HG03342 (cell line): Measurements from ENCODE around the gene GDNF.

Experiments used
- ATAC-seq: cut with Tn5 transposase; IDR thresholded peaks from one replicate; pipeline ENCODE4 v1.9.1; 2021; ENCODE audit warnings: mild to moderate bottlenecking, moderate library complexity; ENCODE audit not compliant: unreplicated experiment

GDNF gene

GRCh38 chr5:37847978-37848425, 8.2 kb upstream of the GDNF start:
- no peak for ATAC-seq

DNA sequence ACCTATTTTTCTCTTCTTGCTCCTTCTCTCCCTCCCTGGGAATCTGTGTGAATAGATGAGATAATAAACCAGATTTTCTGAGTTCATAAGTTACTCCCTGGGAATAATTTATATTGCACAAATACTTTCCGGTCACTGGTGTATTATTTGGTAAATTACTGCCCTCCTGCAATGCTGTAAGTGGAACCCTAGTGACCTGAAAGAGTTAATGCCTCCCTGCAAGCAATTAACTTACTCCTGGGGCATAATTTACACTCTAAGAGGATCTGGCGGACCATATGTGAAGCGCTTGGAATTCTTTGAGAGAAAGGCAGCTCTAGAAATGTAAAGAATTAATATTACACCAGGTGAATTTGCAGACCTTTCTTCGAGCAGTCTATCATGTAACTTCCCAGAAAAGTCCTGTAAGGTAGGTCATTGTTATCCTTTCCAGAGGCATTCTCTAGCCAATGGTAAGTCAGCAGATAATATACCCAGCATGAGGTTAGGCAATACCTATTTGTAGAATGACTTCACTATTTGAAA, 7.0 kb upstream of the GDNF start:
- no peak for ATAC-seq

DNA sequence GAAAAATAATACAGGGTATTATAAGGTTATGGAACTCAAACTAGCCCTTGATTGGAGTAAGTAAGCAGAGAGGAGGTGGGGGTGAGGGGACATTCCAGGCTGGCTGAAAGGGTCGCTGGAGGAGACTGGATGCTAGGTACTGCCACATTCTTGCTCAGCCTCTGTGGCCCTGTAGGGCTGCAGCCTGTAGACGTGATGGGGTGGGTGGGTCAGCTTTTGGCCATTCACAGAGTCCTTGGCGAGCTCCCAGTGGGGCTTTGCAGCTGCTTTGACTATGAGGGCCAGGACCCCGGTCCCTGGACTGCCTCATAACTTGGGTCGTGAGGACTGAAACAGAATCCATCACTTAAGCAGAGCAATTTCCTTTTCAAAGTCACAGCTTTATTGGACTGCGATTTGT, 4.2 kb upstream of the GDNF start:
- no peak for ATAC-seq

DNA sequence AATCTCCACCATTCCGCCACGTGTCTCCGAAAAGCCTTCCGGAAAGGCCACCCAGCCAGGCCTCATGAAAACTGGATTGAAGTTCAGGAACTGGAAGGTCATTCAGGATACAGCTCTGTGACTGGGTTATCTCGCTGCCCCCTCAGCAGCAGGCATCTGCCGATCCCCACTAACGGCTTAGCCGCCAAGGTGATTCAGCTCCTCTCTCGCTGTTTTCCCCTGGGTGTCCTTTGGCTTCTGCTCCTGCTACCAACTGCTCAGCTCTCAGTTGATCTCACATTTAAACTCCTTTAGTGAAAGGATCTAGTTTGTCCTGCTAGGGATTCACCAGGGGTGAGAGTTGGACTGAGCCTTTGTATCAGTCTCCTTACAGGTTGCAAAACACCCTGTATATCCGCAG, 2.2 kb upstream of the GDNF start:
- ATAC-seq = no peak

GRCh38 chr5:37841203-37841602, 1.4 kb upstream of the GDNF start:
- no peak for ATAC-seq

GRCh38 chr5:37840053-37841034, 503 bp upstream of the GDNF start:
- ATAC-seq = no peak

GRCh38 chr5:37838933-37839341, 904 bp downstream of the GDNF start:
- no peak for ATAC-seq

DNA sequence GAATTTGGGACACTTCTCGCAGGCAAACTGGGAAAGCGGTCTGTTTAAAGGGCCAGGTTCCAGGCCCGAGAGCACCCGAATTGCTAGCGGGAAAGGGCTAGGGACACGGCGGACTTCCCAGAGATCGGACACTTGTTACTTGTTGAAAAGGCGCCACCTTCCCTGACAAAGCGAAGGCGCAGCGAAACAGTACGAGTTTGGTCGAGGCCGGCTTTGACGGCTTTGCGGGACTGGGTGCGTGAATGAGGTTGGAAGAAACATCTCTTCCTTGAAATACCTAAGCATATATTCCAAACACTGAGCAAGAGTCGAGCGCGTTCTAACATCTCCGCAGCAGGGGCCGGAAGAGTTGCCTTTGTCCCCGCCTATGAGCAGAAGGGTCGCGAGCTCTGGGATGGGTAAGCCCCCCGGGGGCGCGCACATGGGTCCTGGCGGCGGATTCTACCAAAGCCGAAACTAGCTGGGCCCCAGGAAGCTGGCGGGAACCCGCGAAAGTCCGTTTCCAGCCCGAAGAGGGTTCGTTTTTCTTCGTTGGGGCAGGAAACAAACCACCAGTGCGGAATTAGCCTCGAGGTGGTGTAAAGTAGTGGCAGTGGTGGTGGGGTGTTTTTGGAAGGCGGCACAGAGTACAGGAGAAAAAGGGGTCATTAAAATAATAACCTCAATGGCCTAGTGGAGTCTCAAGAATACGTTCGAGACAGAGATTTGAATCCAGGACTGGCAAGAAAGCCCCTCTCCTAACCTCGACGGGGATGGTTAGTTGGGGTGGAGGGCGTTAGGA, 1.5 kb downstream of the GDNF start:
- ATAC-seq = no peak

GRCh38 chr5:37837414-37838032, 2.3 kb downstream of the GDNF start:
- peak; percentile 72 for ATAC-seq

DNA sequence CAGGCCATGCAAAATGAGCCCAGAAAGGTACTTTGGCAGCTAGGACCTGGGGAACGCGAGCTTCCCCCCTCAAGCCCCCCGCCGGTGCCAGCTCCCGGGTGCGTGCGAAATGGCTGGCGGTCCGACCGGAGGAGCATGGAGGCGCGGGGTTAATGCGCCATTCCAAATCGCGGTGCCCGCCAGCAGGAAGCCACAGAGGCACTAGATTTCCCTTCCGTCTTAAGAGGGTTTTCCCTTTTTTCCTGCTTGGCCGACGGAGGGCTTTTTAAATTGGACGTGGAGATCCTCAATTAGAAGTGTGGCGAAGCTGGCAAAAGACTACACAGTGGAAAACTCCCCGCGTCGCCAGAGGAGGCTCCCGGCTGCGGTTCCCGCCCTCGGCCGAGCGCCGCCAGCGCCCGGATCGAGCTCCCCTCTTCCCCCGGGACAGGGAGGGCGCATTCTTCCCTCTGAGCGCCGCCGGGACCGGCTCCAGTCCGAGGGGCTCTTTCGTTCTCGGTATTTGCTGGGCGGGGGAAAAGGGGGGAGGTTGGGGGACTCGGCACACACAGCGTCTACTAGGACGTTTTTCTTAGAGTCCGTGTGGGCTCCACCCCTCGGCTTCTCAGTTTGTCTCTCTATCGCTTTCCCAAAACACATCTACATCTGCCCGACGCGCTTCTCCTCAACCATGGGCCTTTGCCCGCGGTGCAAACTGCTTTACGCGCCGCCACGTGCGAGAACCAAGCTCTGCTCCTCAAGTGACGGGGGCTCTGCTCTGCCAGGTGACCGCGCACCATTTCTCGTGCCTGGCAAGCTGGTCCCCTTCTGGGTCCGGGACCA, 3.0 kb downstream of the GDNF start:
- peak; percentile 8 for ATAC-seq

- ATAC-seq = no peak
These were observed 3.6 kb downstream of the GDNF start for GRCh38 chr5:37836235-37836591.

- no peak for ATAC-seq
These were observed 4.4 kb downstream of the GDNF start for GRCh38 chr5:37835380-37835973.

DNA sequence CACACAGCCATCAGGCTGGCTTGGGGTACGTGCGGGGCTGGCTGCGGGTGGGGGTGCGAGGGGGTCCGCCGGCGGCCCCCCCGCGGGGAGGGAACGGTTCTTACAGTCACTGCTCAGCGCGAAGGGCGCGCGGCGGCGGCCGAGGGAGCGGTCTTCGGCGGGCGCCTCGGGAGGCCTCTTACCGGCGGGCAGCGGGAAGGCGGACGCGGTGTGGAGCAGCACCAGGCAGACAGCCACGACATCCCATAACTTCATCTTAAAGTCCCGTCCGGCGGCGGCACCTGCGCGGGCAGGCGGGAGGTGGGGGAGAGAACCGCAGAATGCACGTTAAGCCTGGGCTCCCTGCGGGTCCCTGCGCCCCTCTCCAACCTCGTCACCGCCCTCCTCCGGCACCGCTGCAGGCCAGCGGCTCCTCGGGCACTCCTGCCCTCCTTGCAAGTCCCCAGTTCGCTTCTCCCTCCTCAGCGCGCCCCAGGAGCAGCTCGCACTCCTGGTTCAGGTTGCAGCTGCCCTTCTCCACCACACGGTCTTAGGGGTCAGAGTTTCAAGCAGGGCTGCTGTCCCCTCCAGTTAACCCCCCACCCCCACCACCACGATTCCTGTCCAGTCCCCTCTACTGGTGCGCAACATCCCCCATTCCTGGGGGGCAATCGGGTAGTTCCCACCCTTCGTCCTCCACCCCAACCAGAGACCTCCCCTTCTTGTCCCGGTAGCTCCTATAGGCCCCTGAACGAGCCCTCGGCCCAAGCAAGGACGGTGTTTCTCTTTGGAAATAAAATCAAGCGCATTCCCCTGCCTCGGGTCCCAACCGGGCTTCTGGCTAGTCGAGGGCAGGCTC, 5.1 kb downstream of the GDNF start:
- ATAC-seq = no peak

GRCh38 chr5:37833990-37834389, 5.9 kb downstream of the GDNF start:
- no peak for ATAC-seq

DNA sequence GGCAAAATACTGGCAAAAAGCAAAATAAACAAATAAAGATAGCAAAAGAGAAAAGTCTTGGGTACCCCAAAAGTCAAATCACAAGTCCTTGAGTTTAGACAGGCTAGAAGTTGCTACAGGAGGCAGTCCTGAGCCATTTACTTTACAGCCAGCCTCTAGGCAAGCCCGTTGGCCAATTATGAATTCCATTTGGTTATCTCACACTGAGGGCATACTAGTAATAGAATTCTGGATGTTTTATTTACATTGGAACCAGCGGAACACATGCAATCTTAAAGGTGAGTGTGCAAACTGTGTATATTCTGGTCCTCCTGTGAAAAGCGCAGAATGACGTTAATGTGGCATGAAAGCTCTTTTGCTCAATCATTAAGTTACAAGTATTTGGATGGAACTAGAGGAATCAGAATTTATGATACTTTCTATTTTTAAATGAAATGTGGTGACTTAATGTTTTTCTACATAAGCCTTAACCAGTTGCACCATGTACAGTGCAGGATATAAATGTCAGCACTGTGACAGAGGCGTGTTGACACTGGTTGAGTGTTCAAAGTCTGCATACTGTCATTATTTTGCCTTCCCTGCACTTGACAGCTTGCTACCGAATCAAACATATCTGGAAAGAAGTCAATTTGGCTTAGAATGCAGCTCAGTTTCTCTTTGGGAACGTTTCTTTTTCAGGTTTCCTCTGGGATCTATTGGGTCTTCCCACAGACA, 7.9 kb downstream of the GDNF start:
- ATAC-seq = no peak

DNA sequence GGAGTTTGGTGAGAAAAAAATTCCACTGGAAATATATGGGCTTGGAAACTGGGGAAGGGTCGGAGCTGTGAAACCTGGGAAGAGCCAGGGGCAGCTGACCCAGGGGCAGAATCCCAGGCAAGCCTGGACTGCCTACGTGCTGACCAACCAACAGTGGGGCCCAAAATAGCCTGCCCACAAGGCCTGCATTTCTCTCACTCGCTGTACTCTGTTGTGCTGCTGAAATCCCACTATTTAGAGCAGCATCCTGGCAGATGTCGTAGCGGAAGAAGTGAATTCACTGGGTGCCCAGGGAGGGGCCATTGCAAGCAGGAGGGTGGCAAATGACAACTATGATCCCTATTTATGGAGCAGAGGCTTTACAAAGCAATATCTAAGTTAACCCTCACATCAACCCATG, 9.5 kb downstream of the GDNF start:
- ATAC-seq = no peak

DNA sequence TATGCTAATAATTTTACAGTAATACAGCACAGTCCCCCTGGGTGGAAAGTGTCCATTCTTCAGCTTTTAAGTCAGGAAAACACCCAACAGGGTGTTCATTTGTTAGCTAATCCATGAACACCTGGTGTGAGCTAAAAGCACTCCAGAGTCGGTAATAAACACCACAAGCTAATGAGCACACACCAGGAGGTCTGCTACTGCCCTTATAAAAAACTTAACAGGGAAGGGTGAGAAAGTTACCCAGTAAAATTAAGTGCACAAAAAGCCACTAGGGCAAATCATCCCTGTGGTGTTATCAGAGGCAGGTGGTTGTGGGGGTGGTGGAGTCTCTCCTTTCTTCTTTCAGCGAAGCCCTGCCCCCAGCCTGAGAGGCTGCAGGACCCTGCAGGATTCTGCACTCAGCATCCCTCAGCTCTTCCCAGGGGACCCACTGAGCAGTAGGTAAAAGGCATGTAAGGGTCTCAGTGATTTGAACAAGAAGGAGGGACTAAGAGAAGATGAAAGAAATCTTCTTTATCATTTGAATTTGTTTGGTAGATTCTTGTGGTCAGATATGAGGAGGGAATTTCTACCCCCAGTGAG, 14.4 kb downstream of the GDNF start:
- no peak for ATAC-seq
